Measurements from ENCODE around the gene LUZP1. TPM values are rescaled to one million over a fixed set of nuclear protein-coding genes. Genes with fewer than 3 reads are reported as not detected.

LUZP1 gene
- polyA plus RNA-seq, 1 of the 3 experiments (the other 2 are of a cell fraction) = 8.9 TPM

- no peak for TF ChIP-seq TCF12 (IDR thresholded peaks at IDR 0.05)
- TF ChIP-seq IRF3 (IDR thresholded peaks at IDR 0.05; ENCODE audit: low read depth, low read length) = no peak
- TF ChIP-seq SMC3 (IDR thresholded peaks at IDR 0.05; ENCODE audit: low read depth, low read length) = no peak
- TF ChIP-seq, protein P1, sequence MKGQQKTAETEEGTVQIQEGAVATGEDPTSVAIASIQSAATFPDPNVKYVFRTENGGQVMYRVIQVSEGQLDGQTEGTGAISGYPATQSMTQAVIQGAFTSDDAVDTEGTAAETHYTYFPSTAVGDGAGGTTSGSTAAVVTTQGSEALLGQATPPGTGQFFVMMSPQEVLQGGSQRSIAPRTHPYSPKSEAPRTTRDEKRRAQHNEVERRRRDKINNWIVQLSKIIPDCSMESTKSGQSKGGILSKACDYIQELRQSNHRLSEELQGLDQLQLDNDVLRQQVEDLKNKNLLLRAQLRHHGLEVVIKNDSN (IDR thresholded peaks at IDR 0.05; ENCODE audit: borderline replicate concordance, low read depth) = no peak
- Histone ChIP-seq H3K4me2 (no peak overlapping the region), H3F3A (replicated peaks; ENCODE audit: insufficient read depth) (peaks cover 9% of the 10 kb centered on the region), H3K9me2 (no peaks in the 10 kb centered on the region), H3K27me3 (ENCODE audit: insufficient read depth) (no peaks in the 10 kb centered on the region), H3K79me2 (ENCODE audit: insufficient read depth) (peaks cover 11% of the 10 kb centered on the region; the same call in 1 of the 2 replicates), H3K9me3 (no peaks in the 10 kb centered on the region), H3K9ac (no peak overlapping the region), H4K20me1 (ENCODE audit: insufficient read depth) (peaks cover 13% of the 10 kb centered on the region), H3K36me3 (replicated peaks in 1 of 2; ENCODE audit: control insufficient read depth in 1 of 2, insufficient read depth in 2 of 2, low read length in 1 of 2) (peaks cover 56 to 92% of the 10 kb centered on the region in 2 experiments), H3K4me3 (ENCODE audit: low read depth in 2 of 2, low read length in 1 of 2) (no peak overlapping the region), H3K4me1 (ENCODE audit: control insufficient read depth in 1 of 2, insufficient read depth in 2 of 2, low read depth in 1 of 2, low read length in 1 of 2) (no peaks in the 10 kb centered on the region), H3K27ac (ENCODE audit: low read depth in 2 of 2, low read length in 1 of 2) (no peak overlapping the region), H2AFZ (ENCODE audit: low read depth) (no peak overlapping the region)
- WGBS (ENCODE audit: low lambda C conversion rate) = 100% methylated on average over 2 of the region's 3 CpGs
- DNase-seq = no peak
- ChIA-PET POLR2A (no interaction called here), CTCF (interaction anchor here (1.1 to 3.7 kb wide), 5 partner anchors 10 to 109 kb away, joined by 3 to 25 read pairs (median 5); no protein-coding TSS in a partner anchor)
These were observed 83.0 kb downstream of the LUZP1 start for GRCh38 chr1:23085696-23086095.

- no peak overlapping the region for H3K4me2 ChIP-seq
- no peak overlapping the region for H3K27ac ChIP-seq (ENCODE audit: low read depth in 2 of 2, low read length in 1 of 2)
- no peak overlapping the region for H2AFZ ChIP-seq (ENCODE audit: low read depth)
- TF ChIP-seq JUND (IDR thresholded peaks at IDR 0.05) = no peak
- TF ChIP-seq SIN3A (IDR thresholded peaks at IDR 0.05; ENCODE audit: borderline replicate concordance, low read depth, low read length) = no peak
- no peak for TF ChIP-seq EP300 (IDR thresholded peaks at IDR 0.05; ENCODE audit: borderline replicate concordance in 1 of 2, low read depth in 1 of 2, low read length in 1 of 2)
- no peak for TF ChIP-seq PBX3 (IDR thresholded peaks at IDR 0.05)
- ChIA-PET CTCF (interaction anchor here (0.6 to 3.7 kb wide), 6 partner anchors 10 to 108 kb away, joined by 3 to 25 read pairs (median 5); no protein-coding TSS in a partner anchor), POLR2A (no interaction called here)
- H3K9me3 ChIP-seq = no peaks in the 10 kb centered on the region
- no peak overlapping the region for H3K4me3 ChIP-seq (ENCODE audit: low read depth in 2 of 2, low read length in 1 of 2)
- H3K36me3 ChIP-seq (replicated peaks in 1 of 2; ENCODE audit: control insufficient read depth in 1 of 2, insufficient read depth in 2 of 2, low read length in 1 of 2) = peaks cover 62 to 94% of the 10 kb centered on the region in 2 experiments
- H3K9ac ChIP-seq = no peak overlapping the region
- 95% methylated on average over 8 of the region's 8 CpGs for WGBS (ENCODE audit: low lambda C conversion rate)
- DNase-seq = no peak
- H3K9me2 ChIP-seq = no peaks in the 10 kb centered on the region
- H3K79me2 ChIP-seq (ENCODE audit: insufficient read depth) = peaks cover 11% of the 10 kb centered on the region; the same call in 1 of the 2 replicates
- H3F3A ChIP-seq (replicated peaks; ENCODE audit: insufficient read depth) = peaks cover 9% of the 10 kb centered on the region
- H4K20me1 ChIP-seq (ENCODE audit: insufficient read depth) = peaks cover 13% of the 10 kb centered on the region
- no peaks in the 10 kb centered on the region for H3K27me3 ChIP-seq (ENCODE audit: insufficient read depth)
- H3K4me1 ChIP-seq (ENCODE audit: control insufficient read depth in 1 of 2, insufficient read depth in 2 of 2, low read depth in 1 of 2, low read length in 1 of 2) = no peaks in the 10 kb centered on the region
These were observed 83.8 kb downstream of the LUZP1 start for GRCh38 chr1:23084880-23085279.
